Retina (tissue), 1 donor: ENCODE data around the gene UBE2V1.

Source experiments
- DNase-seq: peaks from one replicate; pipeline ENCODE4 v3.0.0-alpha.2; 2016

Gene UBE2V1

GRCh38 chr20:50058662-50059402 is 54.1 kb downstream of the UBE2V1 start:
- no peak for DNase-seq

GRCh38 chr20:50057714-50058053 is 55.3 kb downstream of the UBE2V1 start:
- no peak for DNase-seq

GRCh38 chr20:50056951-50057713 is 55.8 kb downstream of the UBE2V1 start:
- DNase-seq = no peak

GRCh38 chr20:50056408-50056926 is 56.5 kb downstream of the UBE2V1 start:
- DNase-seq = no peak

- DNase-seq = no peak
Measured at GRCh38 chr20:50055524-50056083, 57.3 kb downstream of the UBE2V1 start.

- DNase-seq = peak; percentile 57
Measured at GRCh38 chr20:50054626-50055511, 58.1 kb downstream of the UBE2V1 start.

GRCh38 chr20:50054231-50054547 is 58.8 kb downstream of the UBE2V1 start:
- DNase-seq = no peak

- no peak for DNase-seq
Measured at GRCh38 chr20:50053362-50054230, 59.4 kb downstream of the UBE2V1 start.

GRCh38 chr20:50052550-50053361 is 60.2 kb downstream of the UBE2V1 start:
- no peak for DNase-seq

GRCh38 chr20:50050660-50051308 is 62.2 kb downstream of the UBE2V1 start:
- DNase-seq = no peak

- DNase-seq = no peak
Measured at GRCh38 chr20:50050214-50050613, 62.7 kb downstream of the UBE2V1 start.

GRCh38 chr20:50049442-50050026 is 63.4 kb downstream of the UBE2V1 start:
- no peak for DNase-seq

- no peak for DNase-seq
Measured at GRCh38 chr20:50048420-50049166, 64.4 kb downstream of the UBE2V1 start.

GRCh38 chr20:50044353-50044960 is 68.5 kb downstream of the UBE2V1 start:
- no peak for DNase-seq

GRCh38 chr20:50043573-50044352 is 69.2 kb downstream of the UBE2V1 start:
- no peak for DNase-seq

GRCh38 chr20:50042370-50043313 is 70.3 kb downstream of the UBE2V1 start:
- DNase-seq = no peak
